CD4-positive, alpha-beta T cell treated with Interleukin-17A for 4 hours (primary cell): ENCODE results near the gene SPATS2.
"Not testable (repeated sequence)": the region's sequence is repeated elsewhere in the genome, so short reads cannot be mapped to it uniquely, and the experiment has no call there.

Experiments used
- DNase-seq: peaks from one replicate; pipeline ENCODE4 v3.0.0-alpha.2; 2020; ENCODE audit warnings: mixed read lengths

The SPATS2 gene

DNA sequence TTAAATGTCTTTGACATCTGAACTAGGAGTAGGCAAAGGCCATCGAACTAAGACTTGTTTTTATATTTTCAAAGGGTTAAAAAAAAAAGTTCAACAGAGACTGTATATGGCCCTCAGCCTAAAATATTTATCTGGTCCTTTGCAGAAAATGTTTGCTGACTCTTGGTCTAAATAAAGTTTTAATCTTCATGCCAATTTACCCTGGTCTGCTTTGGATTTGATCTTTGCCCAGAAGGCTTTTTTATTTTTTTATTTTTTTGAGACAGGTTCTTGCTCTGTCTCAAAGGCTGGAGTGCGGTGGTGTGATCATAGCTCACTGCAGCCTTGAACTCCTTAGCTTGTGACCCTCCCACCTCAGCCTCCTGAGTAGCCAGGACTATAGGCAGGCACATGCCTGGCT is 47.1 kb downstream of the SPATS2 start:
- no peak for DNase-seq

DNA sequence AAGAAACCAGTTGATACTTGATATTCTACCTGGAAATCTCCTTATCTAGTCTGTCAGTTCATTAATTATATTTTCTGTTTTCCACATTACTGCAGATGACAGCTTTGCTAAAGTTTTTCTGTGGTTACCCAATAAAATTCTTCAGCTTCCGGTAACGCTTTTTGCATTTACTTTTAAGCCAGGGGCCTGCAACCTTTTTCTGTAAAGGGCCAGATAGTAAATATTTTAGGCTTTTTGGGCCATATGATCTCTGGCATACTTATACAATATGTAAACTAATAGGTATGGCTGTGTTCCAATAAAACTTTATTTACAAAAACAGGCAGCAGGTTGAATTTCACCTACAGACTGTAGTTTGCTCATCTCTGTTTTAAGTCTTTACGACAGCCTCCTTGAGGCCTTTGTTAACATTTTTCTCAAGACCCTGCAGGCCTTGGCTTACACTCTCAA is 48.3 kb downstream of the SPATS2 start:
- no peak for DNase-seq

DNA sequence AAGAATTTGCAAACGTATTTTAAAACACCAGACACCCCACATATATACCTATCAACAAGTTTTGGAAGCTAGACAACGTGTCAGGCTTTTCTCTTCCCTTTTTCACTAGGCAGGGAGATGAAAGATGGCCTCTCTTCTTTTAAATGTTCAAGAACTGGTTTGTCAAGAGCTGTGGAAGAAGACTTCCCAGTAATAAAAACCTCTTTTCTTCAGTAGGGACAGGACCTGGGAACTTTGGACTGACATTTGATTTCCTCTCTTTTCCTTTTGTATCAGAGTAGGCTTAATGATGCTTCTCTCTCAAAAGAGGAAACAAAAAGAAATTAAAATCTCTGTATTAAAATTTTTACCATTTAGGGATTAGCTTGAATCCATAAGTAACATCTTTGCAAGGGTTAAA is 49.6 kb downstream of the SPATS2 start:
- no peak for DNase-seq

DNA sequence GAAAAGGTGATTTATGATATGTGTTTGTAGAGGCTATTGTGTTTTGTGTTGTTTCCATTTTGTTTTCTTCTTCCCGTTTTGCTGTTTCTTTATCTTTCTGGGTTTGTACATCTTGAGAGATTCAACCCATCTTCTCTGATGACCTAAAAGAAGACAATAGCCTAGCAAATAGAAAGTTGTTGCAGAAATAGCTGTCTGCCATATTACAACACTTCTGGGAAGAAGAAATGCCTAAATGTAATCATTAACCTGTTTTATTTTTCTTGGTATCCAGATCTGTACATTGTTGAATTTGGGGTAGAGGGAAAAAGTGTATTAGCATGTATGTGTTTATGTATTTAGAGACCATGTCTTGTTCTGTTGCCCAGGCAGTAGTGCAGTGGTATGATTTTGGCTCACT is 50.3 kb downstream of the SPATS2 start:
- DNase-seq, result no peak

DNA sequence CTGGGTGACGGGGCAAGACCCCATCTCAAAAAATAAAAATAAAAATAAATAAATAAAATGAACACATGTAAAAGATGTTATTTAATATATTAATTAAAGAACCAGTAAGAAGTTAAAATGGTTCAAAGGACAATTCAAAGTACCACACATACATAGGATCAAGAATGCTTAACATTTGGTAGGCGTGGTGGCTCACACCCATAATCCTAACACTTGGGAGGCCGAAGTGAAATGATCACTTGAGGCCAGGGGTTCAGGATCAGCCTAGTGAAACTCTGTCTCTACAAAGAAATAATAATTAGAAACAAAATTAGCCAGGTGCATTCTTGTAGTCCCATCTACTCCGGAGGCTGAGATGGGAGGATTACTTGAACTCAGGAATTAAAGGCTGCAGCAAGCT is 53.3 kb downstream of the SPATS2 start:
- no peak for DNase-seq

DNA sequence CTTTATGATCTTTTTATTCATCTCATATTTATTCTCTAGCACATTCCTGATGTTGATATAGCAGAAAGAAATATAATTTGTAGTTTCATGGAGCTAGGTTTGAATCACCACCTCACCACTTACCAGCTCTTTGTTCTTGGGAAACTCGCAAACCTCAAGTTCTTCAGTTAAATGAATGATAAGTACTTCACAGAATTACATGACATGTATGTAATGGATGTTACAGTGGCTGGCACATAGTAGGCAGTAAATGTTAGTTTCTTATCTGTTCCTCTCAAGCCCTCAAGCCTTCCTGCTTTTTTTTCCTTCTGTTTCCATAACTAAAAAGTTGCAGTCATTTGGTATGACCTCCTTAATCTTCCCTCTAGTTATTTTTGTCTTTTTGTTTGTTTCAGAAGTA is 54.9 kb downstream of the SPATS2 start:
- DNase-seq, result no peak

DNA sequence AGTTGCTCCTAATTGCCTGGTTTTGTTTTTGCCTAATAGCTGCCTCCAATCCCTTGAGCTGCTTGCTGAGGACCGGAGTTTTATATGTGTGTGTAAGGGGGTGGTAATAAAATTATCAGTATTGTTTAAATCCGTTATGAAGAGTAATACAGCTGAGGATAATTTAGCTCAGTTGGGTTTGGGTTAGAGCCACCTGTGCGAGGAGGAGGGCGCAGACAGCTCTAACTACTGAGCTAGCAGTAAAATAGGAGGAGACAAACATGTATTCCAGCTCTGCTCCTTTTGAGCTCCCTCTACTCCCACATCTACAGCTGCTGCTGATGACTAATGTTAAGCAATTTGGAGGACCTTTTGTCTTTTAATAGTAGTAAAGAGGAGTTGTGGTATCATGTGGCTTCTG is 61.5 kb downstream of the SPATS2 start:
- DNase-seq, result no peak

DNA sequence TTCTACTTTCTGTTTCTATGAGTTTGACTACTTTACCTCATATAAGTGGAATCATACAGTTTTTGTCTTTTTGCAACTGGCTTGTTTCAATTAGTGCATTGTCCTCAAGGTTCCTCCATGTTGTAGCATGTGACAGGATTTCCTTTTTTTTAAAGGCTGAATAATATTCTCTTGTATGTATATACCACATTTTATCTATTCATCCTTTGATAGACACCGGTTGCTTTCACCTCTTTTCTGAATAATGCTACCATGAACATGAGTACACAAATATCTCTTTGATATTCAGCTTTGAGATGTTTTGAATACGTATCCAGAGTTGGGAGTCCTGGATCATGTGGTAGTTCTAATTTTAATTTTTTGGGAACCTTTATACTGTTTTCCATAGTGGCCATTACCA is 65.4 kb downstream of the SPATS2 start:
- no peak for DNase-seq

DNA sequence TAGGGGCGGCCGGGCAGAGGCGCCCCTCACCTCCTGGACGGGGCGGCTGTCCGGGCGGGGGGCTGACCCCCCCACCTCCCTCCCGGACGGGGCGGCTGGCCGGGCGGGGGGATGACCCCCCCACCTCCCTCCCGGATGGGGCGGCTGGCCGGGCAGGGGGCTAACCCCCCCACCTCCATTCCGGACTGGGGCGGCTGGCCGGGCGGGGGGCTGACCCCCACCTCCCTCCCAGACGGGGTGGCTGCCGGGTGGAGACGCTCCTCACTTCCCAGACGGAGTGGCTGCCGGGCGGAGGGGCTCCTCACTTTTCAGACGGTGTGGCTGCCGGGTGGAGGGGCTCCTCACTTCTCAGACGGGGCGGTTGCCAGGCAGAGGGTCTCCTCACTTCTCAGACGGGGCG is 69.5 kb downstream of the SPATS2 start:
- DNase-seq, result not testable (repeated sequence)

DNA sequence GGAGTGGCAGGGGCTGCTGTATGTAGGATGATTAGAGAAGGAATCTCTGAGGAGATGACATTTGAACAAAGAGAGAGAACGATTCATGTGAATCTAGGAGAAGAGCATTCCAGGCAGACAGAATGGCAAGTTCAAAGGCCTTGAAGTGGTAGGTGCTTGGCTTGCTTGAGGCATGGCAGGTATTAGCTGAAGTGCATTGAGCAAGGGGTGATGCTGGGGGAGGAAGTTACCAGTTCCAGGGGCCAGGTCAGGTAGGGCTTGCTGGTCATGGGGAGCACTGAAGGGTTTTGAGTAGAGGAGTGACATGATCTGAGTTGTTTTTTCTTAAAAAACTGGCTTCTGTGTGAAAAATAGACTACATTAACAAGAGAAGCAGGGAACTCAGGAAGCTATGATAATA is 71.8 kb downstream of the SPATS2 start:
- no peak for DNase-seq

DNA sequence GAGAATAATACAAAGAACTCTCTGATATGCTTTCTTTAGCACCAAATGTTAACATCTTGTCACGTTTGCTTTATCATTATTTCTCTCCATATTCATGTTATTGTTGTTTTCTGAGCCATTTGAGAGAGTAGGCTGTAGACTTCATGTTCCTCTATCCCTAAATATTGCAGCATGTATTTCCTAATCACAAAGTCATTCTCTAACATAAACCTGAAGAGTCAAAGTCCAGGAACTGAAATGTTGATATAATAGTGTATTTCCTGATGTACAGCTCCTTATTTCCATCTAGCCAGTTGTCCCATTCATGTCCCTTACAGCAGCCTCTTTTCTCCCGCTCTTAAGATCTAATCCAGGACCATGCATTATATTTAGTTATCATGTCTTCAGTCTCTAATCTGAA is 72.8 kb downstream of the SPATS2 start:
- DNase-seq, result no peak

DNA sequence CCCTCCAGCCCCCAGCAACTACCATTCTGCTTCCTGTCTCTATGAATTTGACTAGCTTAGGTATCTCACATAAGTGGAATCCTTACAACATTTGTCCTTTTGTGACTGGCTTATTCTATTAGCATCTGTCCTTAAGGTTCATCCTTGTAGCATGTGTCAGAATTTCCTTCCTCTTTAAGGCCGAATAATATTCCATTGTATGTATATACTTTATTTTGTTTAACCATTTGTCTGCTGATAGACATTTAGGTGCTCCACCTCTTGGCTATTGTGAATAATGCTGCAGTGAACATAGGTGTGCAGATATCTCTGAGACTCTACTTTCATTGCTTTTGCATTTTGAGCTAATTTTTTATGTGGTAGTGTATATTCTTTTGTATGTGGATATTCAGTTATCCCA is 75.7 kb downstream of the SPATS2 start:
- DNase-seq, result no peak

DNA sequence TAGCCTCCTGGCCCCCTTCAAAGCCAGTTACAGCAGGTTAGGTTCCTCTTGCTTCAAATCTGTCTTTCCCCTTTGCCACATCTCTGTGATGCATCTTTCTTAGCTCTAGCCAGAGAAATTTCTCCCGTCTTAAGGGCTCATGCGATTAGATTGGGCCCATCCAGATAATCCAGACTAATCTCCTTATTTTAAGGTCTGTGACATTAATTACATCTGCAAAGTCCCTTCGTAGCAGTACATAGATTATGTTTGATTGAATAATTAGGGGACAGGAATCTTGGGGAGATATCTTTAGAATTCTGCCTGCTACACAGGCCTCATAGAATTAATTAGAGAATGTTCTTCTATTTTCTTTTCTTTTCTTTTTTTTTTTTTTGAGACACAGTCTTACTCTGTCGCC is 79.3 kb downstream of the SPATS2 start:
- no peak for DNase-seq

DNA sequence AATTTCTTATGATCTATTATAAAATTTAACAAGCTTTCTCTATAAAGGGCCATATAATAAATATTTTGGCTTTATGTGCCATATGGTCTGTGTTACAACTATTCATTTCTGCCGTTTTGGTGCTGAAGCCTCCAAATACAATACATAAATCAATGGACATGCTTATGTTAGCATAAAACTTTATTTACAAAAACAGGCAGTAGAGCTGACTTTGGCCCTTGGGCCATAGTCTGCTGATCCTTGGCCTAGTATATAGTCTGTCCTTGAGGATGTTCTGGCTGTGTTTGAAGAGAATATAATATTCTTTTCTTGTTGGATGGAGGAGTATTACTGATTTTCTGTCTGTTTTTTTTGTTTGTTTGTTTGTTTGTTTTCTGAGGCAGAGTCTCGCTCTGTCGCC is 81.6 kb downstream of the SPATS2 start:
- no peak for DNase-seq

DNA sequence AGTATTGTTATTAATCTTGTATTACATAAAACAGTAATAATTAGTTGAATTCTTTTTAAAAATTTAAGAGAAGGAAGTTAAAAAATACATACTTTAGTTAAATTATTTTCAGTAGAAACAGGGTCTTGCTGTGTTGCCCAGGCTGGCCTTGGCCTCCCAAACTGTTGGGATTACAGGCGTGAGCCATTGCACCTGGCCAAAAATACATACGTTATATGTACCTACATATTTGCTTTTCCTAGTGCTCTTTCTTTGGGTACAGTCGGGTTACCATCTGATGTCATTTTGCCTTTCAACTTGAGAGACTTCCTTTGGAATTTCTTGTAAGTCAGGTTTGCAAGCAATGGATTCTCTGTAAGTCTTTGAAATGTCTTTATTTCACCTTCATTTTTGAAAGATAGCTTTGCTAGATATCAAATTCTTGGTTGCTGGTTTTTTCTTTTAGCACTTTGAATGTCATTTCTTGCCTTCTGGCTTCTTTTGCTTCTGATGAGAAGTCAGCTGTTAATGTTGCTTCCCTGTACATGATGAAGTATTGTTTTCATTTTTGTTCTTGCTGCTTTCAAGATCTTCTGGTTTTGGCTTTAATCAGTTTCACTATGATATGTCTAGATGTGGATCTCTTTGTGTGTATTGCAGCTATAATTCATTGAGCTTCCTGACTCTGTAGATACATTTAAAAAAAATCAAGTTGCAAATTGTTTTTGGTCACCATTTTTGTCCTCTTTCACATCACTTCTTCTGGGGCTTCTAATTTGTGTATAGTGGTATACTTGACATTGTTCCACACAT is 84.4 kb downstream of the SPATS2 start:
- no peak for DNase-seq

DNA sequence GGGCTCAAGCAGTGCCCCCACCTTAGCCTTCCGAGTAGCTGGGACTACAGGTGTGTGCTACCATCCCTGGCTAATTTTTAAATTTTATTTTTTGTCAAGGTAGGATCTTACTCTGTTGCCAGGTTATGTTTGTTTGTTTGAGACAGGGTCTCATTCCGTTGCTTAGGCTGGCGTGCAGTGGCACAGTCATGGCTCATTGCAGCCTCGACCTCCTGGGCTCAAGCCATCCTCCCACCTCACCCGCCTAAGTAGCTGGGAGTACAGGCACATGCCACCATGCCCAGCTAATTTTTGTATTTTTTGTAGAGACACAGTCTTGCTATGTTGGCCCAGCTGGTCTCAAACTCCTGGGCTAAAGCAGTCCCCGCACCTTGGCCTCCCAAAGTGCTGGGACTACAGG is 88.2 kb downstream of the SPATS2 start:
- no peak for DNase-seq

DNA sequence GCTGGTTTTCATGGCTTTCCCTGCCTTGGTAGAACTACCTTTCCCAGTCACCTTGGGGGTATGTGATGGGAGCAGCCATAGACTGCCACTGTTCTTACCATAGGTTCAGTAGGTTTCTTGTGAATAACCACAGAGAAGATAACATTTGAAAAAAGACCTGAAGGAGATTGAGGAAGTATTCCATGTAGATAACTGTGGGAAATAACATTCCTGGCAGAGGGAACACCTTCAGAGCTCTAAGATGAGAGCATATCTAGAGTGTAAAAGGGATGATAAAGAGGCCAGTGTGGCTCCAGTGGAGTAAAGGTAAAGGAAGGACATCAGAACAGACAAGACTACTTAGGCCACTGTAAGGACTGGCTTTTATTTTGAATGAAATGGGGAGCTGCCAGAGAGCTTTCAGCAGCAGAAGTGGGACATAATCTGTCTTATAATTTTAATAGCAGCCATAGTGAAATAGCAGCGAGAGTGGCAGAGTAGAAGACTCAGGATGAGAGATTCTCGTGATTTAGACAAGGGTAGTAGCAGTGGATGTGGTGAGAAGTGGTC is 88.9 kb downstream of the SPATS2 start:
- DNase-seq, result no peak

DNA sequence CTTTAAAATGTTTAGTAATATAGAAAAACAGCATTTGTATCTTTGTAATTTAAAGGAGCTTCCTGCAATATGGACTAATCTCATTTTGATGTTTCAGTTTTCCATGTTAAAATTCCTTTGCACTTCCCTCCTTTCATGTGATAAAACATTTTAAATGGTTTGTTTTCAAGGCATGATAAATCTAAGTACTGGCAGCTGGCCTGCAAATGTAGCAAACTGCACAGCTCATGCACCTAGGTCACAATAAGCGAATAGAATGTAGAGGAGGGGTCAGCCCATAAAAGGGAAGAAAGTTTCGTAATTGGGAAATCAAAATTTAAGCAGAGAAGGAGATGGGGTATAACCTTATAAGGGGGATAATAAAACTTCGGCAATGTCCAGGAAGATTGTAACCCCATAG is 91.6 kb downstream of the SPATS2 start:
- DNase-seq, result no peak

DNA sequence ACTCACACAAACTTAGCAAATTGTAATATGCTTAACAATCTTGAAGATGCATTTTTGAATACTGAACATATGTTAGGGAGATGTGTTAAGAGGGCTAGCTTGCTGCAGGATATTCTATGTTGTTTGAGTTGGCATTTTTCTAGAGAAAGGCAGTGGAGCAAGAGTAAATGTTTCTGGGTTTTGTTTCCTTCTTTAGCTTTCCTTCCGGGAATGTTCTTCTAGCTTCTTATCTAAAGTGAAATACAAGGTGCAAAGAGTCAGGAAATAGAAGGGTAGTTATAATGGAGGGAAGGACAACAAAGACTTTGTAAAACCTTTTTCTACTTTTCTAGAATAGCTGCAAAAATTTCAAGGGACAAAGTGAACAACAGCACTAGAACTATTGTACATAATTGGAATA is 94.0 kb downstream of the SPATS2 start:
- DNase-seq, result no peak

DNA sequence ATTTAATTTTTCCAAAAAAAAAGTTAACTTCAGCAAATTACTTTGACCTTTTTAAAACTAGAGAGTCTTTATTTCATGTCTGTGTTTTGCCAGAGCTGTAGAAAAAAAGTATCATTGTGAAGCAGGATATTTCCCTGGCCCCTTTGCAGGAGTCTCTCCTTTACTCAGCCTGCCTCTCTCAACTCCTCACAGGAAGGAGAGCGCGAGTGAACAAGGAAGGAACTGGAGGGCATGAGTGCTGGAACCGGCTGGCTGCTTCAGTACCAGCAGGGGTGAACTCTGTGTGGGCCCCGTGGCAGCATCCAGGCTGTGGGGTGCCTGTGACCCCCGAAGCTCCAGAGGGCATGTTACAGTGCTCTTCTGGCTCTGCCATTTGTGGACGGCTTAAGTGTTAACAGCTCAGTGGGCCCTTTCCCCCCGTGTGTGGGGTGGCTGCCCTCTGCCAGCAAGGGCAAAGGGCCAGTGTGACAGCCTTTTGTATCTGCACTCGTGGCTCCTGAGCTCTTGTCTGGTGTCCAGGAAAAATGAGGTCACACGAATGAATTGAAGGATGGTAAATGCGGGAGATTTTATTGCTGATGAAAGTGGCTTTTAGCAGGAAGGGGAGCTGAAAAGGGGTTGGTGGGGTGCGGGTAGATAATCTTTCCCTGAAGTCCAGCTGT is 95.0 kb downstream of the SPATS2 start:
- DNase-seq, result no peak

DNA sequence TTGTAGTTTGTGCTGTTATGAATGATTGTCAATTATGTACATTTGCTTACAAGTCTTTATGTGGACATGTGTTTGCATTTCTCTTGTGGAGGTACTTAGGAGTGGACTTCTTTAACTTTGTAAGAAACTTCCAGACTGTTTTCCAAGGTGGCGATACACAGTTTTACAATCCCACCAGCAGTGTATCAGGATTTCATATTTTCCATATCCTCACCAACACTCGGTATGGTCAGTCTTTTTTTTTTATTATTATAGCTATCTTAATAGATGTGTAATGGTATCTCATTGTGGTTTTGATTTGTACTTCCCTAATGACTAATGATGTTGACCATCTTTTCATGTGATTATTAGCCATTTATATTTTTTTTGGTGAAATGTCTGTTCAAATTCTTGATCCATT is 97.9 kb downstream of the SPATS2 start:
- DNase-seq, result no peak

DNA sequence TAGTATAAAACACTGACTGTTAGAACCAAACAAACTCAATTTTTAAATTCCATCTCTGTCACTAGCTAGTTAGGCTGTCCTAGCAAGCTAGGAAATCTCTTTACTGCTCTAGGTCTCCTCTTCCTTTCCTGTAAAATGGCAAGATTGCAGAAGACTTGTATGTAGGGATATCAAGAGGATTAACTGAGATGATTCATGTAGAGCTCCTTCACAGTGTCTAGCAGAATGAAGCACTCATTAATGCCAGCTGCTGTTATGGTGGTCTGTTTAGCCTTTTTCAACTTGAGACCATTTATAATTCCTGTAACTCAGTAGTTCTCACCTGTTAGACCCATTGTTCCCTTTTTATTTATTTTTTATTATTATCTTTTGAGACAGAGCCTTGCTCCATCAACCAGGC is 103.7 kb downstream of the SPATS2 start:
- no peak for DNase-seq

DNA sequence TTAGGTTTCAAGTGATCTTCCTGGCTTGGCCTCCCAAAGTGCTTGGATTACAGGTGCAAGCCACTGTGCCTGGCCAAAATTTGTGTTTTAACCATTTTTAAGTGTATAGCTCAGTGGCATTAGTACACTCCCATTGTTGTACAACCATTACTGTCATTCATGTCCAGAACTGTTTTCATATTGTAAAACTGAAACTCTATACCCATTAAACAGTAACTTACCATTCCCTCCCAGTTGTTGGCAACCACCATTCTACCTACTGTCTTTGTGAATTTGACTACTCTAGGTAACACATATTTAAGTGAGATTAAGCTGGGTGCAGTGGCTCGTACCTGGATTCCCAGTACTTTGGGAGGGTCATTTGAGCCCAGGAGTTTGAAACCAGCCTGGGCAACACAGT is 104.3 kb downstream of the SPATS2 start:
- DNase-seq, result no peak

DNA sequence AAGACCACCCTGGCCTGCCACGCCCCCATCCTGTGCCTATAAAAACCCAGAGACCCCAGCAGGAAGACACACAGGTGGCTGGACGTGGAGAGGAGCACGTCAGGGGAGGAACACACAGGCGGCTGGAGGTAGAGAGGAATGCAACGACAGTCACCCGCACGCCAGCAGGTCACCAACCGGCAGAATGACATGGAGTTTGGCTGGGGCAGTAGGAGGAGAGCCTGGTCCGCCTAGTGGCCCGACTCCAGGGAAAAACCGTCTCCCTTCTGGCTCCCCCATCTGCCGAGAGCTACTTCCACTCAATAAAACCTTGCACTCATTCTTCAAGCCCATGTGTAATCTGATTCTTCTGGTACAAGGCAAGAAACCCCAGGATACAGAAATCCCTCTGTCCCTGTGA is 108.8 kb downstream of the SPATS2 start:
- DNase-seq, result no peak
